K562 (cell line): Measurements from ENCODE around the gene ADGRB2. TPM values are rescaled to one million over a fixed set of nuclear protein-coding genes. Genes with fewer than 3 reads are reported as not detected.

ENCODE experiments used
- AFF4 ChIP-seq: sonication (generic); formaldehyde crosslinking; IDR thresholded peaks from 2 replicates; pipeline ENCODE4 v1.8.0; 2023; ENCODE audit warnings: mild to moderate bottlenecking, missing genetic modification reagents
- ID3 ChIP-seq, 2 experiments: fragments of 250-450 bp in 1 of 2; fragments of 450-650 bp in 1 of 2; sonication (Bioruptor Pico) in 1 of 2; IDR thresholded peaks; 2 replicates each; pipeline versions ENCODE4 v1.6.1 to v1.8.0; 2016 to 2021; ENCODE audit warnings: mild to moderate bottlenecking in 2 of 2, moderate library complexity in 2 of 2, missing compliant biosample characterization in 1 of 2, missing genetic modification characterization in 1 of 2
- MAFF ChIP-seq: IDR thresholded peaks from 2 replicates; pipeline ENCODE4 v1.6.1; 2012; ENCODE audit warnings: low read length, improper control_type of control experiment
- THRAP3 ChIP-seq: fragments of 450-650 bp; IDR thresholded peaks from 2 replicates; pipeline ENCODE4 v1.6.1; 2016; ENCODE audit warnings: mild to moderate bottlenecking, inconsistent platforms, borderline replicate concordance
- ZNF24 ChIP-seq: fragments of 450-650 bp; IDR thresholded peaks from 2 replicates; pipeline ENCODE4 v1.6.1; 2016
- ZNF699 ChIP-seq: fragments of 250-450 bp; sonication (Bioruptor Pico); IDR thresholded peaks from 2 replicates; pipeline ENCODE4 v1.8.0; 2021; ENCODE audit warnings: mild to moderate bottlenecking, moderate library complexity; ENCODE audit not compliant: insufficient replicate concordance
- polyA plus RNA-seq, 8 experiments: library from polyadenylated mRNA; depleted of rRNA in 4 of 8; stranded (reverse) in 5 of 8; unstranded in 3 of 8; fragments of >200 nt; fragmentation: Nextera tagmentation in 2 of 8; fragmentation: Illumina TruSeq in 1 of 8; extraction: Ambion mirVana in 2 of 8; extraction: Trizol in 1 of 8; gene quantifications; 2 replicates each; pipeline versions ENCODE4 v1.2.1 to v1.2.3, GENCODE V29; 2011 to 2014; ENCODE audit warnings: inconsistent platforms in 1 of 8, missing spikeins in 1 of 8
- total RNA-seq, 7 experiments: library from RNA; depleted of rRNA in 6 of 7; stranded (reverse); fragments of >200 nt in 6 of 7; fragmentation: Illumina TruSeq in 2 of 7; extraction: Trizol in 2 of 7; gene quantifications; 2 replicates each; pipeline versions ENCODE4 v1.2.1 to v1.2.3, GENCODE V29; 2011 to 2021; ENCODE audit warnings: low replicate concordance in 1 of 7
- TF ChIP-seq, protein P1 (sequence below): fragments of 450-650 bp; IDR thresholded peaks from 2 replicates; pipeline ENCODE4 v1.6.1; 2018; ENCODE audit not compliant: partially characterized antibody

Gene ADGRB2
- total and polyA plus RNA-seq, 9 of the 15 experiments (the other 6 are each of a cell fraction or from before 2014, with no cell fraction given), result 0.04 to 0.23 (median 0.20) TPM; not detected in 2

DNA sequence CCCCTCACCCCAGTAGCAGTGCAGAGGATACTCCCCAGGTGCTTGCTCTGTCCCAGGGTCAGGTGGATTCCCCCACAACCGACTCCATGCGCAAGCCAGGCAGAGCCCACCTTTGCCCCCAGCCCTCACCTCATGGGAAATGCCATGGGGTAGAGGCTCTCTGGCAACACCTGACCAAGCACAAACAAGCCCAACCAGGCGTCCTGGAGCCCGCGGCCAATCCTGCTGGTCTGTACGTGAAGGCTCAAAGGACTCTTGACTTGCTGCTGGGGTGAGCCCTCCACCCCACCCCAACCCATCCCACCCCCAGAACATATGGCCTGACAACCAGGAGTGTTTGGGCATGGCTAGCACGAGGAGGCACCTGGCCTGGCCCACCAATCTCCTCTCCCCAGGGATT, 1.8 kb downstream of the ADGRB2 start (continued):
- TF ChIP-seq, protein P1, sequence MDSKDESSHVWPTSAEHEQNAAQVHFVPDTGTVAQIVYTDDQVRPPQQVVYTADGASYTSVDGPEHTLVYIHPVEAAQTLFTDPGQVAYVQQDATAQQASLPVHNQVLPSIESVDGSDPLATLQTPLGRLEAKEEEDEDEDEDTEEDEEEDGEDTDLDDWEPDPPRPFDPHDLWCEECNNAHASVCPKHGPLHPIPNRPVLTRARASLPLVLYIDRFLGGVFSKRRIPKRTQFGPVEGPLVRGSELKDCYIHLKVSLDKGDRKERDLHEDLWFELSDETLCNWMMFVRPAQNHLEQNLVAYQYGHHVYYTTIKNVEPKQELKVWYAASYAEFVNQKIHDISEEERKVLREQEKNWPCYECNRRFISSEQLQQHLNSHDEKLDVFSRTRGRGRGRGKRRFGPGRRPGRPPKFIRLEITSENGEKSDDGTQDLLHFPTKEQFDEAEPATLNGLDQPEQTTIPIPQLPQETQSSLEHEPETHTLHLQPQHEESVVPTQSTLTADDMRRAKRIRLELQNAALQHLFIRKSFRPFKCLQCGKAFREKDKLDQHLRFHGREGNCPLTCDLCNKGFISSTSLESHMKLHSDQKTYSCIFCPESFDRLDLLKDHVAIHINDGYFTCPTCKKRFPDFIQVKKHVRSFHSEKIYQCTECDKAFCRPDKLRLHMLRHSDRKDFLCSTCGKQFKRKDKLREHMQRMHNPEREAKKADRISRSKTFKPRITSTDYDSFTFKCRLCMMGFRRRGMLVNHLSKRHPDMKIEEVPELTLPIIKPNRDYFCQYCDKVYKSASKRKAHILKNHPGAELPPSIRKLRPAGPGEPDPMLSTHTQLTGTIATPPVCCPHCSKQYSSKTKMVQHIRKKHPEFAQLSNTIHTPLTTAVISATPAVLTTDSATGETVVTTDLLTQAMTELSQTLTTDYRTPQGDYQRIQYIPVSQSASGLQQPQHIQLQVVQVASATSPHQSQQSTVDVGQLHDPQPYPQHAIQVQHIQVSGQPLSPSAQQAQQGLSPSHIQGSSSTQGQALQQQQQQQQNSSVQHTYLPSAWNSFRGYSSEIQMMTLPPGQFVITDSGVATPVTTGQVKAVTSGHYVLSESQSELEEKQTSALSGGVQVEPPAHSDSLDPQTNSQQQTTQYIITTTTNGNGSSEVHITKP, result no peak
- TF ChIP-seq AFF4 (CRISPR knock-in tag), result no peak
- TF ChIP-seq ZNF699 (CRISPR knock-in tag), result no peak
- TF ChIP-seq ID3 (CRISPR knock-in tag; IDR thresholded peaks at IDR 0.05), result no peak
- TF ChIP-seq ID3 (tag; IDR thresholded peaks at IDR 0.05), result no peak
- no peak for TF ChIP-seq ZNF24
- no peak for TF ChIP-seq MAFF
- no peak for TF ChIP-seq THRAP3
